TTC549 (cell line): ENCODE measurements around the gene PRELP.
"Not testable (repeated sequence)": the region's sequence is repeated elsewhere in the genome, so short reads cannot be mapped to it uniquely, and the experiment has no call there.

ENCODE experiments used
- FAIRE-seq: peaks from 2 replicates; lab custom pipeline; 2012; peaks lifted over from hg19 to GRCh38; lab: Jason Lieb, UNC

The PRELP gene

DNA sequence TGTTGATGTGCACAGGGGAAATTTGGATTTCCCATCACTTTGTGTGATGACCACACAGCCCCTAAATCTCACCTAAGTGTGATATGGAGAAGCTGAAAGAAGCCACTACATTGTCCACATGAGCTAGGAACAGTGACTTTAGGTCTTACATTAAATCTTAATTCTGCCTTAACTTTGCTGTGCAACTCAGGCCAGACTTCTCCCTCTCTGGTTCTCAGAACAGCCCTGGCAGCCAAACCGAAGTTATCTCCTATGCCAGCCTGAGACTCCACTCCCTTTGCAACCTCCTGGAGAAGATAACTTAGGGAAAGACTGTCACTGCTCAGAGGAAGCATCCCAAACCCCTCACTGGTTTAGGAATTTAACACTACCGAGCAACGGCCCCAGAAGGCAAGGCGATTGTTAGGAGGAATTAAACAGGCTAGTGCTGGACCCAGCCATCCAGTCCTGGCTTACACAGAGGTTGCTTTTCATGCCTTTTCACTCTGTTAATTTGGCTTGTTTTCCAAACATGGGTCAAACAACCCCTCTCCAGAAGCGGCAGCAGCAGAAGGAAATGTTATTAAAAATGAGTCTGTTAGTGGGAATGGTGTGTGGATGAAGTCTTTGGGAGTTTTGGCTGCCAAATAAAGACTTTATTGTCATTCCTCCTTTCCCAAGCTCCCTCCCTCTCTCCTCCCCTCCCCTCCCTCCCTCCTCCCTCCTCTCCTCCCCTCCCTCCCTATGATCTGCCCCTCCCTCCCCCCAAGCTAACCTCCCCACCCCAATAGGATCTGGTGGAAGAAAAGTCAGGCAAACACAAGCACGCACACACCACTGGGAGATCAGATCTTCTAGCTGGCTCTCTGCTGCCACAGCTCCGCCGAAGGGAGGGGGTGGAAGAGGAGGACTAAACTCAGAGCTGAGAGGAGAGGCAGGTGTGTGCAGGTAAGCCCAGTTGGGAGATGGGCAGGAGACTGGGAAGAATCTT lies at the start of gene PRELP:
PRELP (plus strand) TSS at position 795 of the 970 bp plus-strand sequence. CDS start 7,379 bp downstream, outside the sequence.
- no peak for FAIRE-seq

DNA sequence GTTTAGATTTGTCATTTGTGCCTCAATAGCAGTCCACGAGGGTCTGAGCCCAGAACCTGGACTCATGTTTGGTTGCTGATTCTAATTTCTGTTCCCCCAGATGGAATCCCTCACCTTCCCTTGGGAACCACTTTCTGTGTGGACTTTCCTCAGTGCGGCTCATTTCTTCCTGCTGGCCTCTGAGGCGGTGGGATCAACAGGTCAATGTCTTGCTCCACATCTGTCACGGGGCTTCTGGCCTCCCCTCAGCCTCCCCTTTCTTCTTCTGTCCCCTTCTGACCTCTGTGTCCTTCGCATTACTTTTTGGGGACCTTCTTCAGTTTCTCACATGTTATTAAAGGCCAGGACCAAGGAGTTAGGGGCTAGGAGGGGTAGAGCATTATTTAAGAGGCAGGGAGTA lies 49.2 kb upstream of the PRELP start:
- no peak for FAIRE-seq

DNA sequence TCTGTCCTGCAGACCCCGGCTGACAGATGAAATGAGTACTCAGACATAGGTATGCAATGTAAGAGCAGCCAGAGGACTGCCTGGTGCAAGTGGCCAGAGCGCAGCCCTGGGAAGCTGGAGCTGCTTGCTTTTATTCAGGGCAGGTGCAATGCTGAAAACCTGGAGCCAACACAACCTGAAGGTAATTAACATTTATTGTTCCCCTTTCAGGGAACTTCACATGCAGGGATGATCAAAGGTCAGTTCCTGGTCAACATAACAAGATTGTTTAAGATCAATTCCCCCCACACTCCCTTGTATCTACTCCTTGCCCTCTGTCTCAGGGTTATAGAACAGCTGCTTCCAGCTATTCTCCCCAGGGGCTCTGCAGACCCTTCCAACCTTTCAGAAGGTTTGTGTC lies 48.7 kb upstream of the PRELP start:
- no peak for FAIRE-seq

DNA sequence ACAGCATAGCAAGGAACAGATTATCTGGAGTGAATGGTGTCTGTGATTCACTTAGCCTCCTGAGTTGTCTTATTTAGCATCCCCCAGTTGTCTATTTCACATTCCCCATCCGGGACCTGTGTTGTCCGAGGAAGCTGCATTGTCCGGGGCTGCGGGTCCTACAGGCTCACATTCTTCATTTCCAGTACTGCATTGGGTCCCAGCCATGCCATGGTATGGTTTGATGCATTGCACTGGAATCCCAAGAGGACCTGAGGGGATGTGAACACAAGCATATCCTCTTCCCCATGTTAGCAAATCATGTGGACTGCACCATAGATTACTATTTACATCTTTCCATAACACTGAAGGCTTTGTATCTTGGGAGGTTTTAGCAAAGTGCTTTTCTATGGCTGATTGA lies 48.2 kb upstream of the PRELP start:
- FAIRE-seq: no peak

DNA sequence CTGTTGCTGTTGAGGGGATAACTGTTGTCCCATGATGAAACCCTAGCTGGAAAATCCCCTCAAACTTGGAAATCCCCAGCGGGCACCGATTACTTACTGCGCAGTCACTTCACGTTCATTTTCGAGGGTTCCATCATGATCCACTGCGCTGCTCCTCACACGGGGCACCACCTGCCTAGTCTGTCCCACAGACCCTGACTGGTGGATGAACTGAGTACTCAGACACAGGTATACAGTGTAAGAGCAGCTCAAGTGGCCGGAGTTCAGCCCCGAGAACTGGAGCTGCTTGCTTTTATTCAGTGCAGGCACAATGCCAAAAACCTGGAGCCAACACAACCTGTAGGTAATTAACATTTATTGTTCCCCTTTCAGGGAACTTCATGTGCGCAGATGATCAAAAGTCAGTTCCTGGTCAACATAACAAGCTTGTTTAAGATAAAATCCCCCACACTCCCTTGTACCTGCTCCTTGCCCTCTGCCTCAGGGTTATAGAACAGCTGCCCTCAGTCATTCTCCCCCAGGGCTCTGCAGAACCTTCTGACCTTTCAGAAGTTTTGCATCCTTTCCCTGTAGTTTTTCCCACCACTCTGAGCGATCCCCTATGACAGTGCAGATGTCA lies 46.5 kb upstream of the PRELP start:
- no peak for FAIRE-seq

DNA sequence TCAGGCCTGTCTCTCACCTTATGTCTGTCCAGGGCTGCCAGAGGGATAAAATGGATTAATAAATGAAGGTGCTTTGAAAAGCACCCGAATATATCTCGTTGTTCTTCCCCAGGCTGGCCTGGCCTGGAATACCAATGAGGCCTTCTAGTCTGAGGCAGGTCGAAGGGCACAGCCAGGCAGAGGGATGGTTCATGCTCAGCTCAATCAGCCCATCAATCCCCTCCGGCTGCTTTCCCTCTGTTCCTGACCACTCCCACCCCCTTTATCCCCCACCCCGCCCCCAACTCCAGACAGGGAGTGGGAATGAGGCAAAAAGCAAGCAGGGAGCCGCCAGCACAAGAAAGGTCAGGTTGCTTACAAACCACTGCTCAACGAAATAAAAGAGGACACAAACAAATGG lies 40.0 kb upstream of the PRELP start:
- no peak for FAIRE-seq

DNA sequence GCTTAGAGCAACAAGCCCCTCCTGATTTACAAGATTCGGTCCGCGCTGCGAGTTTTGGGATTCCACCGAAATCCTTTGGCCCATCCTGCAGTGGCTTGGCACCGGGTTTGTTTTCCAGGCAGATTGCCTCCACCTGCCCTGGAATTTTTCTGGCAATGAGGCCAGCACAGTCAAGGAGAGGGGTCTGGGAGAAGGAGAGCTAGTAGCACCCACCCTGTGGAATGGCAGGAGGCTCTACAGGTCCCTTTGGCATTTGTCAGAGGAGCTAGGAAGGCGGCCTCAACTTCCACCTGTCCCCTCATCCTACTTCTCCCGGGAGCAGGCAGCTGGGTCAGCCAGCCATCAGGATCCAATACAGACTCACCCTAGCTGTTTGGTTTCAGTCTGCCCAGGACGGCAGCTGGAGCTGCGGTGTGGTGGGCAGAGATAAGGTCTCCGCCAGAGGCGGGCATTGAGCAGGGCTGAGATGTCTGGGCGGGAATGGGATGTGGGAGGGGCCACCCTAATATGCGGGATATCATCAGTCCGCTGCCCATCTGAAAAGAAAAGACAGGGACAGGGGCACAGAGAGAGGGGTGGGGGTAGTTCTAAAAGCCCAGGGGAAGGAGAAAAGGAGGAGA lies 37.8 kb upstream of the PRELP start:
- FAIRE-seq: no peak

DNA sequence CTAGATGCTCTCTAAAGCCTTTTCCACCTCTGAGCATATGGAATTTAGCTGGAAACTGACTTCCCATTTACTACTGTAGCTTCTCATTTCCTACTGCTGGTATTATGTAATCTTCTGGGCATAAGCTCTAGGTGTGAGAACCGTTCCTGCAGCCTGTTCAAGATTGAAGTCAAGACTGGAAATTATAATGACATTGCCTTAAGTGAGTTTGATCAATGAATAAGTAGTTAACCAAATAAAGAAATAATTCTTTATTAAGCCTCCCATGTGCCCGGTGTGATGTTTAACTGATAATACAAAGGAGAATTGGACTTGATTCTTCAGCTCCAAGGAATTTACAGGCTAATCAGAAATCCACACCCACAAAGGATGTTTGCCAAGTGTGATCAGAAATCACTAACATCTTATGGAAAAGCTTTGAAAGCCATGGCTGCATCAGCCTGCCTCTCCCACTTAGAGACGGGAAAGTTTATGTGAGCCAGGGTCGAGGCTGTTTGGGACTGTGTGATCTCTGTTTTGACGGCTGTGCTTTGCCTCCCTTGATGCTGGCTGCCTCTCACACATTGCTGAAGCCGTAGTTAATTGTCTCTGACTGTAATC lies 36.4 kb upstream of the PRELP start:
- no peak for FAIRE-seq

DNA sequence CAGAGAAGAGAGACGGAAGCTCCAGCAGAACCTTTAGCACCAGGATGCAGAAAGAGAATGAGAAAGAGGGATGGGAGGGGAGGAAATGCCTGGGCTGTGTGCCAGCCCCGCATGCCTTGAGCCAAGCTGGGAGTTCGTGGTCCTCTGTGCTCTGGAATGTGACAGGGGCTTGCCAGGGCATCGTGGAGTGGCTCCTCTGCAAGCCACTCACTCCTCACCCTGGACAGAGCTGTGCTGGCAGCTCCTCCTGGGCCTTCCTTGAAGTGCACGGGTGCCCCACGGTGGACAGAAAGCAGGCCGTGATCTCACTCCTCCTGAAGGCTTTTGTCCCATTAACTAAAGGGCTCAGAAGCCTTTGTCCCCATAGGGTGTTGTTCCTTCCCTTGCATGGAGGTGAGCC lies 34.8 kb upstream of the PRELP start:
- no peak for FAIRE-seq

DNA sequence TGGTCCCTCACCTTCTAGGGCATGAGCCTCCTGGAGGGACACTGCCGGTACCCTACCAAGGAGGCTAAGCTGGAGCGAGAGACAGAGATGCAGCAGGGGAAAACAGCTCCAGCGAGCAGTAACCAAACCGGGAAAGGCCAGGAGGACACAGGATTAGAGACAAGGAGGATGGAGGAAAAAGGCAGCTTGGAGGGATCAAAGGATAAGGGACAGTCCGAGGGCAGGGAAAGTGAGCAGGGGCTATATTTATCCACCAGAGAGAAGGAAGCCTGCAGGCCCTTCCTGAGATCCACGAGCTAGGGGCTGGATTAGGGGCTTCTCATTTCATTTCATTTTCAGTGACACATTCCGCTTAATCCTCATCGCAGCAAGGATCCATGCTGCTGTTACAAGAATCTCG lies 33.8 kb upstream of the PRELP start:
- no peak for FAIRE-seq

DNA sequence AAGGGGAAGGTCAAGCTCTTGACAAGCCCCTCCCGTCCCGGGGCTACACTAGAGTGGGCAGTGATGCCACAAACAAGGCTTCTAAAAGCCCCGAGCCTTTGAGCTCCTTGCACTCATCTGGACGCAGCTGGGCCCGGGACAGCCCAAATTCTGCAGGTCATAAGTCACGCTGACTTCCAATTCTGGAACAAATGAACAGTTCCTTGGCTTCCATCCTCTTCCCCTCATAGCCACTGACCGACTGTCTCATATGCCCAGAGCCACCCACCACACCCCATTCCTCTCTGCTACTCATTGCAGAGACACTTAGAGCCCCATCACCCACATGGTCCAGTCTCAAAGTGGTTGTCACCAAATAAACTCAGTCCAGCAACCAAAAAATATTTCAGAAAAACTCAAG lies 32.8 kb upstream of the PRELP start:
- no peak for FAIRE-seq

DNA sequence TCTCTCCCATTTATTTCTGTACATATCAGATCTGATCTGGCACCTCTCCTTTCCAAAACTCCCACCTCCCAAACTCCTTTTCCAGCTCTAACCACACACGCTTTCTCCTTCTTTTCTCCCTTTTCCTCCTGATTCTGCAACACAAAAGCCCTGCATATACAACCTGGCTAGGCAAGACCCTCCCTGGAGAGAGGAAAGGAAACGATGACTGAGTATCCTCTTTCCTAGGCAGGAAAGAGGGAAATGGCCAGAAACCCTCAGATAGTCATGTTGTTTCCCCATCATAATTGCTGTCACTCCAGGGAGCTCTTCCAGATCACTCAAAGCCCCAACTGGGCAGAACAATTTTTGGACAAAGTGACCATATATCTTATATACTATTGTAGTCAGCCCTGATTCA lies 32.3 kb upstream of the PRELP start:
- no peak for FAIRE-seq

DNA sequence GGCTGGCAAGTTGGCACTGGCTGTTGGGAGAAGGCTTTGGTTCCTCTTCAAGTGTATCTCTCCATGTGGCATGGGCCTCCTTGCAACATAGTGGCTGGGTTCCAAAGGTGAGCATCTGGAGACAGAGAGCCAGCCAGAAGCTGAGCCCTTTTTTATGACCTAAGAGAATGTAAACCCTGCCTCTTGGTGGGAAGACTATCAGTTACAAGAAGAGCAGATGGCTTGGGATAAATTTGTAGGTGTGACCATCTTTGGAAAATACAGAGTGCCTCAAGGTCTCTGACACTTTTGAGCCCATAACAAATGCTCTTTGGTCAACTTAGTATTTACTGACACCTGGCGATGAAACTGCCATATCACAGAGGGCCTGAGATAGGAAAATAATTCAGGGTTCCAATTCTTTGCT lies 31.4 kb upstream of the PRELP start:
- no peak for FAIRE-seq

DNA sequence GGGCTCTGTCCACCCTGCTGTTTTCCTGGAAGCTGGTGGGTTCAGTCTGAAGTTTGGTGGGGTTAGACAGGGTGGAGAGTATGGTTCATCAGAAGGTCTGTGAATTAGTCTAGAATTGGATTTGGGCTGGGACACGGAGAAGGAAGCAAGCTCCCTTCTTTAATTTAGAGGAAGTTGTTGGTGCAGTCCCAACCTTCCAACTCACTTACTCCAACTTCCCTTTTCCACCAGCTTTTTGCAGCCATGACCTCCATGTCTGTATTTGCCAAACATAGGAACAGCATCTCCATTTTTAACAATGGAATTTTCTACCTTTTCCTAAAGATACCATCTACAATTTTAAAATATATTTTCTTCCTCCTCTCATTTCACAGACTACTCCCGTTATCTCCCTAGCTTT lies 28.5 kb upstream of the PRELP start:
- no peak for FAIRE-seq

DNA sequence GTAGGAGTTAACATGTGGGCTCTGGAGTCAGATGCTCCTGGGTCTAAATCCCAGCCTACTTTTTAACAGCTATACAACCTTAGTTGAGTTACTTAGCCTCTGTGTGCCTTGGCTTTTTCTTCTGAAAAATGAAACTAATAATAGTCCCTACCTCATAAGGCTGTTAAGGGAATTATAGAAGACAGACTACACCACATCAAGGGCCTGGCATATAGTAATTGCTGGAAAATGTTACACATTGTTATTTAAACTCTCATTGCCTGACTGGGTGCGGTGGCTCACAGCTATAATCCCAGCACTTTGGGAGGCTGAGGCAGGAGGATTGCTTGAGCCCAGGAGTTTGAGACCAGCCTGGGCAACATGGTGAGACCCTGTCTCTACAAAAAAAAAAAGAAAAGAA lies 28.0 kb upstream of the PRELP start:
- not testable (repeated sequence) for FAIRE-seq

DNA sequence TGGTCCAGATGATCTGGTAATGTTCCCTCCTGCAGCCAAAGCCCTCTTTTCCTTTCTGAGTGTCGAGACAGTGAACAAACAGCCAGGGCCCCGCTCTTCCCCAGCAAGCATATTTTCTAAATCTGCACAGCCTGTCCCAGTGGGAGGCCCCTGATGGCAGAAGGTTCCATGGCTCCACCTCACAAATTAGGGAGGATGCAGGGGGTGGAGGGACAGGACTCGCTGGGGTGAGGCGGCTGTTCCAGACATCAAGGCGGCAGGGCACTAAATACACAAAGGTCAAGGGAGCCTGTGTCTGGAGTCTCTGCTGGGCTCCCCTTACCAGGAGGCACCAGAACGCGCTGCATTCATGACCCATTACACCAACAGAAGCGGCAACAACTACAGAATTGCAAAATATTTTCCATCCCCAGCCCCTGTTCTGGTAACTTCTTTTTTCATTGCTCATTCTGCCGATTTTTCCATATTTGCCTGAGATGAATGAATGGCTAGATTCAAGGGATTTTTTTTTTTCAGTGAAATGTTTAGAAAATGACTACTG lies 27.0 kb upstream of the PRELP start:
- FAIRE-seq: no peak

DNA sequence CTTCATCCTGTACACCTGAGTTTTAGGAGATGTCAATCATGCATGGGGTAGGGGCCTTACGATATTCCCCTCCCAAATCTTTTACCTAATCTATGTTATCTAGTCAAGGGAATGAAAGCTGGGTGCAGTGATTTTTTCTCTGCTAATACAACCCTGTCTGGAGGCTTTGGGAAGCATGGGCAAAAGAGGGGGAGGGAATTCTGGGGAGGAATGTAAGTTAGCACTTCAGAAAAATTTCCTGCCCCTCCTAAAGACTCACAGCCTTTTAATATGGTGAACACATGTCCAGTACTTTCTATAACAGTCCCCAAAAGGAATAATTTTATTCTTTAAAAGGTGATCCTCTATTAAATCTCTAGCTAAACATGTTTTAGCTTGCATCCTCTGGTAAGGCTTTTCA lies 25.6 kb upstream of the PRELP start:
- FAIRE-seq: no peak

DNA sequence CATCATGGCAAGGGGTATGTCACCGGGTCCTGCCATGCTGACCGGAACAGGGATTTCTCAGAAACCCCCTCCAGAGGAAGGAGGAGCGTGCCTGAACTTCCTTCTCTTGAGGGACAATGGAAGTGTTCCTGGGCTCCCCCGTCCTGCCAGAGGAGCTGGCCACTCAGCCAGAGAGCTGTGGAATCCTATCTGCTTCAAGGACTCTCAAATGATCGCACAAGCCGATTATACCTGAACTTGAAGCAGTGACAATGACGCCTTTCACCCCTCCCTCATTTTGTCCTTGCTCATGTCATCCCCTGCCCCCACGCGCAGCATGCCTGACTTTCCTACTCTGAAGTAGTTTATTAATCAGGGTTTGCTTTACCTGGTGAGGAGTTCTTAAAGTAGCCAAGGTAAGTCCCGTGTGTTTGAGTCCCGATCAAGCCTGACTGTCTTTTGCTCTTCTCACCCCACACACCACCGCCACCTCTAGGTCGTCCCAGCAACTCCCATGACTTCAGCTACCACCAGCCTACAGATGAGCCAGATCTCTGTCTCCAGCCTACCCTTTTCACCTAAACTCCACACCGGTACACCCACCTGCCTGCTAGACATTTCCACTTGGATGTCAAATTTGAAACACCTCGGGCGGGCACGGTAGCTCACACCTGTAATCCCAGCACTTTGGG lies 25.0 kb upstream of the PRELP start:
- FAIRE-seq: no peak

DNA sequence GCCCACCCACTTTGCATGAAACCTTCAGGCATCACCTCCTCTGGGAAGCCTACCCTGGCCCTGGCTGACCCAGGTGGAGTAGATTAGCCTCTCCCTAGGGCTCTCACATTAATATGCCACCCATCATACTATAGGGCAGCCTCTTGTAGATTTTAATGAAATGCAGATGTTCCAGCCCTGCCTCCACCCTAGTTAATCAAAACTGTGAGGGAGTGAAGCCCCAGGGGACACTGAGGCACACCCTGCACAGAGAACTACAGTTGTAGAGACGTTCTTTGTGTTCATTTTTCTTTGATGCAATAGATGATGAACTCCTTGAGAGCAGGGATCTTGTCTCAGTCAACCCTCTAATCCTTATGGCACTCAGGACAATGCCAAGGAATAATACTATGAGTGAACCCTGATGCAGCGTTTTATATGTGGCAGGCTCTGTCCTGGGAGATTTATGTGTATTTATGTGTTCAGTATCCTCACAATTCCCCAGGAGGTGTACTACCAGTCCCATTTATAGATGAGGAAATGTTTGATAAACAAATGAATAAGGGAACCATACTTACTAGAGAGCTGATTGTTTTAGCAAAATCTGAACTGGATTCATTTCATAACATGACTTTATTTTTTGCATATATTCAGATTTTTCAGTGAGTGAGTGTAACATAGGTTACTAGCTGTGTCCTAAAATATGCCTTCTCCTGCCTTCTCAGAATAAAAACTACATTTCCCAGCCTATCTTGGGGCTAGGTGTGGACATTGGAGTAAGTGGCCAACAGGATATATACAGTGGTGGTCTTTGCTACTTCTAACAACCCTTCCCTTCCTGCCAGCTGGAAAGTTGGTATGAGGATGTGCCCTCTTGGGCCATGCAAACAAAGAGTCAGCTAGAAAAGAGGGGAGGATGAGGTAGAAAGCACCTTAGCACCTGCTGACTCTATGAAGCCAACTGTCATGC lies 23.5 kb upstream of the PRELP start:
- no peak for FAIRE-seq

DNA sequence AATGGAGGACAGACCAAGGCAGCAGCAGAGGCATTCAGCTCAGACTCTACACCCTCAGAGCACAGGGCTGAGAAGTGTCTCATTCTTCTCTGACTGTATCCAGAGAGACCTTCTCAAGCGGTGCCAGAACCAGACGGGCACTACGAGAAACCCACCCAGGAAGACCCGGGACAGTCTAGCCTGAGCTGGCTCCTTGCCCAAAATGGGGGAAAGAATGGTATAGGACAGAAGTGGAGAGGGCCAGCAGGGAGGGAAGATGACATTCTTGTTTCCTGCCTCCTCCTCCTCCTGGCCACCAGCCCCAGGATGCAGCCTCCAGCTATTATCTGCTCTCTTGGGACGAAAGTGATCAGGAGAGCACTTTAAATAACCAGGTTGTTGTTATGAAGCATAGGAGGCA lies 22.6 kb upstream of the PRELP start:
- no peak for FAIRE-seq

DNA sequence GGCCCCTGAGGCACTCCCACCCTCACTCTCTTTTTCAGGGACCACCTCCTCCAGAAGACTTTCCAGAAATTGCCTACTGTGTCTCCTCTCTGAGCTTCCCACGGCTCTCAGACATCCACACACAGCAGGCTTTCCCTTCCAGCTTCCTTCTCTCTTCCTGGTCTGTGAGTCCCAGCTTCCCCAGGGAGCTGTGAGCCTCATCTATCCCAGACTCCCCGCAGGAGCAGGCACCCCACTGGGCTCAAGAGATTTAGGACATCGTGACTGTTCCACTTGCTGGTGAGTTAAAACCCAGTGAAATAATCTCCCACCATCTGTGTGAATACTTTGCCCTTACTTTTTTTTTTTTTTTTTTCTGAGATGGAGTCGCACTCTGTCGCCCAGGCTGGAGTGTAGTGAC lies 22.0 kb upstream of the PRELP start:
- FAIRE-seq: no peak
